Posterior cingulate gyrus (tissue), 11 donors: ENCODE results near the gene ENDOV.
"Not testable (repeated sequence)": the region's sequence is repeated elsewhere in the genome, so short reads cannot be mapped to it uniquely, and the experiment has no call there.

Experiments
- DNase-seq, 10 donors: peaks; one replicate each; pipeline versions ENCODE4 v3.0.0 to v3.0.0-alpha.2; 2020 to 2021; ENCODE audit warnings: mixed read lengths in 3 of 10
- intact Hi-C: fragments of 100-400 bp; cut with DNase I; formaldehyde crosslinking; loops from one replicate; pipeline ENCODE4 v1.15.1; 2023

Gene ENDOV

DNA sequence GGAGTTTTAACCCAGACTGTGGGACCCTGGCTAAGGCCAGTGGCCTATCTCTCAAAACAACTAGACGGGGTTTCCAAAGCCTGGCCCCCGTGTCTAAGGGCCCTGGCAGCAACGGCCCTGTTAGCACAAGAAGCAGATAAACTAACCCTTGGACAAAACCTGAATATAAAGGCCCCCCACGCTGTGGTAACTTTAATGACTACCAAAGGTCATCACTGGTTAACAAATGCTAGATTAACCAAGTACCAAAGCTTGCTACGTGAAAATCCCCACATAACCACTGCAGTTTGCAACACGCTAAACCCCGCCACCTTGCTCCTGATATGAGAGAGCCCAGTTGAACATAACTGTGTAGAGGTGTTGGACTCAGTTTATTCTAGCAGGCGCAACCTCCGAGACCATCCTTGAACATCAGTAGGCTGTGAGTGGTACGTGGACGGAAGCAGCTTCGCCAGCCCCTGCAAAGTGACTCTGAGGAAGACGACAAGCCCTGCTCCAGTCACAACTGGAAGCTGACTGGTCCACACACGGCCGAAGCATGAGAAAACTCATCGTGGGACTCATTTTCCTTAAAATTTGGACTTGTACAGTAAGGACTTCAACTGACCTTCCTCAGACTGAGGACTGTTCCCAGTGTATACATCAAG, 4.4 kb upstream of the ENDOV start:
- intact Hi-C loops, DNase-seq: not testable (repeated sequence)

GRCh38 chr17:80413771-80414507, 1.0 kb upstream of the ENDOV start:
- intact Hi-C loops: loop anchor here (2.0 kb wide), 1 partner anchor 41 kb away; no protein-coding TSS in a partner anchor
- peak in 2 of 10 donors; percentile 48 to 55 for DNase-seq

GRCh38 chr17:80414508-80414802, 512 bp upstream of the ENDOV start:
- intact Hi-C loops: loop anchor here (2.0 kb wide), 1 partner anchor 40 kb away; no protein-coding TSS in a partner anchor
- DNase-seq: no peak

- intact Hi-C loops: loop anchor here (2.0 kb wide), 1 partner anchor 39 kb away; no protein-coding TSS in a partner anchor
These were observed 715 bp downstream of the ENDOV start for GRCh38 chr17:80415626-80416137.

GRCh38 chr17:80416260-80416939, 1.4 kb downstream of the ENDOV start:
- intact Hi-C loops: no loop called here
- no peak for DNase-seq

More at GRCh38 chr17:80415626-80416137, 715 bp downstream of the ENDOV start:
- peak in 1 of 10 donors; percentile 74 for DNase-seq

GRCh38 chr17:80416940-80417293, 1.9 kb downstream of the ENDOV start:
- intact Hi-C loops: no loop called here
- no peak for DNase-seq

- no peak for DNase-seq
- intact Hi-C loops: no loop called here
These were observed 3.6 kb downstream of the ENDOV start for GRCh38 chr17:80418589-80418988.

- DNase-seq: no peak
- intact Hi-C loops: no loop called here
These were observed 4.3 kb downstream of the ENDOV start for GRCh38 chr17:80419255-80419654.

DNA sequence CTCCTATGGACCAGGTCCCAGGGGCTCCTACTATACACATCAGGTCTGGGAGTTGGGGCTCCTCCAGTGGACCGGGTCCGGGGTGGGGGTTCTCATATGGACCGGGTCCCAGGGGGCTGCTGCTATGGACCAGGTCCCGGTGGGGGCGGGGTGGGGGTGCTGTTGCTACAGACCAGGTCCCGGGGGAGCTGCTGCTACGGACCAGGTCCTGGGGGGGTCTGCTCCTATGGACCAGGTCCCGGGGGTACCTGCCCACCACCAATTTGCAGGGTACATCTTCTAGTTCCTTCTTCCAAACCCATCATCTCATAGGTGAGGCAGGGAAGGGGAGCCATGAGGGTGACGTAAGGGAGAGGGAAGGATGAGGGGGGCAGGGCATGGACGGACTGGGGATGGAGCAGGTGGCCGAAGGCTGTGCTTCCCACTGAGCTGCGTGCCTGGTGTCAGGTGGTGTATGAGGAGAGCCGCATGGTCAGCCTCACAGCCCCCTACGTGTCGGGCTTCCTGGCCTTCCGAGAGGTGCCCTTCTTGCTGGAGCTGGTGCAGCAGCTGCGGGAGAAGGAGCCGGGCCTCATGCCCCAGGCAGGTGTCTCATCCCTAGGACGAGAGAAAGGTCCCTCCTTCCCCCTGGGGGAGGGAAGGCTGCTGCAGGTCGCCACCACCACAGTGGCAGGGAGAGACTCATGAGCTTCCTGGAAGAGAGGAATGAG, 6.6 kb downstream of the ENDOV start:
- intact Hi-C loops: no loop called here
- DNase-seq: peak in 2 of 10 donors; percentile 71 to 80

DNA sequence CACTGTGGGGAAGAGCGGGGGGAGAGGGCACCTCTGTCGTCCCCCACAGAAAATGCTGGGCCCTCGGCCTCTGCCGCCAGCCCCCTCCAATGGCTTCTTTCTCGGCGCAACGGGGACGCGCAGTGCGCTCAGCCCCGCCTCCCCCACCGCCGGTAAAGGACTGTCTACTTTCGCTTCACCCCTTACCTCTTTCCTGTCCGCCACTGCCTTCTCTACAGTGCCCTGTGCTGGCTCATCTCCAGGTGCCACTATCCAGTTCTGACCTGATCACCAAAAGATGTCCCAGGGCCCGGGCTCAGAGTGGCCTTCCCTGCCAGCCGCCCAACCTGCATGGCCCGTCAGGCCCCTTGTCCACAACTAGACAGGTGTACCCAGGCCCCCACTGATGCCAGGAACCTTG, 7.3 kb downstream of the ENDOV start:
- DNase-seq: peak in 2 of 10 donors; percentile 41 to 83
- intact Hi-C loops: no loop called here

DNA sequence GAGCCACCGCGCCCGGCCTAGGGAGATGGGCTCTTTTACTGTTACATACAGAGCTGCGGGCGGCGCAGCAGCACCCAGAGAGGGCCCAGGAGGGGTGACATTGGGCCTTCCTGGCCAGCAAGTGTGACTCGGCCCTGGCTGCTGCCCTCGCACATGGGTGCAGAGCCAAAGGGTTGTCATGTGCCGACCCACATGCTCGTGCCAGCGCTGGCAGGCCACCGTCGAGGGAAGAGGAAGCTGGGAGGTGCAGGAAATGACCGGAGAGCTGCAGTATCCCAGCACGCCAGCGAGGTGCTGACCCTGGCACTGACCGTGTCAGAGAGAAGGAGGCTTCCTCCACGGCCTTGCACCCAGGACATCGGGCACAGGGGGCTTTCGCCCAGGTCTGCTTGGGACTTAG, 8.0 kb downstream of the ENDOV start:
- intact Hi-C loops: no loop called here
- peak in 2 of 10 donors; percentile 41 to 84 for DNase-seq

GRCh38 chr17:80423536-80424225, 8.7 kb downstream of the ENDOV start:
- peak in 1 of 10 donors; percentile 78 for DNase-seq
- intact Hi-C loops: no loop called here

GRCh38 chr17:80424261-80424660, 9.3 kb downstream of the ENDOV start:
- peak in 2 of 10 donors; percentile 57 to 69 for DNase-seq

DNA sequence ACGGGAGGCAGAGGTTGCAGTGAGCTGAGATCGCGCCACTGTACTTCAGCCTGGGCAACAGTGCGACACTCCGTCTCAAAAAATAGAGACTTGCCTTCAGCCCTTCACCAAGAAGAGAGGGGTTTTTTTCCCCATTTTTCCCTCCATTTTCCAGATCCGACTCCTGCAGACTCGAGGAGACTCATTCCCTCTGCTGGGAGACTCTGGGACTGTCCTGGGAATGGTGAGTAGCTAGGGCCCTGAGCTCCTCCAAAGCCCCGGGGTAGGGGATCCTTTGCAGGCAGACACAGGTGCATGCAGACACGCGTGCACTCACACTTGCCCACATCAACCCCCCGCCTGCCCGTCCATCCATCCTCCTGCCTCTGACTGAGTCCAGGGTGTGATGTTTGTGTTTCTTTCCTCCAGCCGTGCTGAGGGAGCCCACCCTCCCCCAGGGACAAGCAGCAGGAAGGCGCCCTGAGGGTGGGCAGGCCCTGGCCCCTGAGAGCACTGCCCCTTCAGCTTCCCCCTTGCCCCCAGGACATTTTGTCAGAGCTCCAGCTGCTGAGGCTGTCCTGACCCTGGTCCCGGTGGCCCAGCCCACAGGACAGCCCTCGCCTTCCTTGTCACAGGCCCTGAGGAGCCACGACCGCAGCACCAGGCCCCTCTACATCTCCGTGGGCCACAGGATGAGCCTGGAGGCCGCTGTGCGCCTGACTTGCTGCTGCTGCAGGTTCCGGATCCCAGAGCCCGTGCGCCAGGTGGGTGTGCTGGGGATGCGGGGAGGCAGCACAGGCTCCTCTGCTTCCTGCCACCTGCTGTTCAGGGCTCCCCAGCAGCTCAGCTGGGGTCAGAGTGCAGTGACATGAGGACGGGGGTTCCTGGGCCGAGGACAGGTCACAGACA, 10.2 kb downstream of the ENDOV start:
- DNase-seq: peak in 3 of 10 donors; percentile 6 to 75 (median 69)
- intact Hi-C loops: no loop called here

More at GRCh38 chr17:80424261-80424660, 9.3 kb downstream of the ENDOV start:
- intact Hi-C loops: no loop called here

GRCh38 chr17:80425835-80426426, 11.0 kb downstream of the ENDOV start:
- intact Hi-C loops: no loop called here
- peak in 2 of 10 donors; percentile 6 to 48 for DNase-seq

DNA sequence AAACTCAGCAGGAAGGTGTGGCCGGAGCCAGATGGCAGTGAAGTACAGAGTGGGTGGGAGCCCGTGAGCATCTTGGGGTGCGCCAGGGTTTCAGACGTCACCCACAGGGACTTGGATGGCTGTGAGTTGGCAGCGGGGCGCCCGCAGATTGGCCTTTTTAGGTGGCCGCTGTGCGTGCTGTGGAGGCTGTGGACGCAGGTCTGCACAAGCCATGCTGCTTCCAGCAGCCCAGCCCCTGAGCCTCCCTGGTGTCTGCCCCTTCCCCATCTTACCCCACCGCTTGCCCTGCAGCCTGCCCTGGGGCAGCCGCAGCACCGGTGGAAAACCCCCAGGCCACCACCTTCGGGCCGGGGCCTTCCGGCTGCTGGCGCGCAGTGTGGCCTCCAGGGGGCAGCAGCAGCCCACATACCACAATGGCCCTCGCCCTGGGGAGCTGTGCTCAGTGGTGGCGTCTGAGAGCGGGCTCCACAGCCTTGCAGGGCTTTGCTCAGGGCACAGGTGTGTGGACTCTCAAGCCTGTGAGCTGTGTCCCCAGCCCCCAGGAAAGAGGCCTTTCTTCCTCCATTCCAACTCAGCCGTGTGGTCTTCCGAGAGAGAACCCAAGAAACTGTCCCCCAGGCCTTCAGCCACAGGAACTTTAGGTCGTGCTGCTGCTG, 11.8 kb downstream of the ENDOV start:
- peak in 9 of 10 donors; percentile 71 to 97 (median 80) for DNase-seq
- intact Hi-C loops: loop anchor here (1.0 kb wide), 1 partner anchor 555 kb away; no protein-coding TSS in a partner anchor

DNA sequence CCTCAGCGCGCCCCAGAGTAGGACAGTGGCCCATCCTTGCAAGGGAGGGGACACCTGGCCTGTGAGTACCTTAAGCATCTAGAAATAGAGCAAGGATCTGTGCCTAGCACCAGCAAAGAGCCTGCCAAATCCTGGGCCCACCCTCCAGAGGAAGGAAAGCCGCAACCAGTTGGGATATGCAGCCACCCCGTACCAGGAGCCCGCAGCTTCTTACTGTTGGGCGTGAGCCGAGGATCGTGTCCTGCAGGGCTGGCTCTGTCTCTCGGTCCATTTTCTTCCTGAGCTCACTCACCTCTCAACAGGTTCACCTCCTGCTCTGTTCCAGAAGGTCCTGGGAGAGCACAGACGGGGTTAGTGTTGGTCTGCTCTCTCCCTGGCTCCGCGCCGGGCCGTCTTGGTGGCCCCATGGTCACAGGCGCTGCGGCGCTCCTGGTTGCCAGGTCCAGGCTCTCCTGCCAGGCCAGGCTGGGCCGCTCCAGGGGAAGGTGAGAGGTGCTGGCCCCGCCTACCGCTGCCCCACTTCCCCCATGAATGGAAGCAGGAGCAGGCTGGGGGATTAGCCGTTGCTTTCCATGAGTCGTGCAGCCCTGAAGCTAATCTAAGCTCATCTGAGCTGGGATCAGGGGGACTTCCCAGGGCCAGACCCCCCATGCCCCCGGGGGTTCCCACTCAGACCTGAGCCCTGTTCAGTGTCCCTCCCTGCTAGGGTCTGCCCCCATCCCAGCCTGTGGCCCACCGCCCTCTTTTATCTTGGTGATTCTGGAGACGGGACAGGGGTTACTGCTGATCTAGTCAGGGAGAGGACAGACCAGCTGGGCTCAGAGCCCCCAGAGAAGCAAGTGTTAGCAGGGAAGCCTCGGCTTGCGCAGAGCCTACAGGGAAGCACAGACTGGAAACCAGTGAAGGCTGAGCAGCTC, 12.7 kb downstream of the ENDOV start:
- DNase-seq: peak in 3 of 10 donors; percentile 8 to 75 (median 70)
- intact Hi-C loops: loop anchor here (1.0 kb wide), 1 partner anchor 554 kb away; no protein-coding TSS in a partner anchor
